BE2C (cell line): ENCODE measurements around the gene MDM2.

ENCODE experiments used
- DNase-seq: peaks from one replicate; pipeline ENCODE4 v3.0.0-alpha.2; 2020
- H3K27me3 ChIP-seq: fragments of 250-450 bp; sonication (Bioruptor Pico); 2 replicates; pipeline ENCODE4 v1.5.1; 2020; ENCODE audit warnings: mild to moderate bottlenecking
- H3K36me3 ChIP-seq: fragments of 250-450 bp; sonication (Bioruptor Pico); 2 replicates; pipeline ENCODE4 v1.5.1; 2020; ENCODE audit warnings: mild to moderate bottlenecking
- H3K4me1 ChIP-seq: fragments of 250-450 bp; sonication (Bioruptor Pico); 2 replicates; pipeline ENCODE4 v1.5.1; 2020
- H3K4me3 ChIP-seq: 2 replicates; pipeline ENCODE4 v1.5.1; 2011; ENCODE audit warnings: low read depth, low read length
- H3K9me3 ChIP-seq: fragments of 250-450 bp; sonication (Bioruptor Pico); 2 replicates; pipeline ENCODE4 v1.5.1; 2020
- CTCF ChIP-seq: IDR thresholded peaks from 2 replicates; pipeline ENCODE4 v1.5.1; 2012; ENCODE audit warnings: mild to moderate bottlenecking, low read depth, low read length

The MDM2 gene

GRCh38 chr12:68886636-68887572 is 78.9 kb downstream of the MDM2 start:
- H3K27me3 ChIP-seq = peaks cover 5% of the 10 kb centered on the region; the same call in 1 of the 2 replicates

GRCh38 chr12:68887641-68888040 is 79.7 kb downstream of the MDM2 start:
- no peaks in the 10 kb centered on the region for H3K4me1 ChIP-seq
- no peak for DNase-seq
- TF ChIP-seq CTCF = no peak

More at GRCh38 chr12:68886636-68887572, 78.9 kb downstream of the MDM2 start:
- TF ChIP-seq CTCF = no peak
- no peaks in the 10 kb centered on the region for H3K36me3 ChIP-seq
- no peak for DNase-seq
- H3K9me3 ChIP-seq = no peaks in the 10 kb centered on the region
- no peak overlapping the region for H3K4me3 ChIP-seq
- no peaks in the 10 kb centered on the region for H3K4me1 ChIP-seq

GRCh38 chr12:68888243-68888642 is 80.3 kb downstream of the MDM2 start:
- no peak for TF ChIP-seq CTCF
- no peaks in the 10 kb centered on the region for H3K4me1 ChIP-seq

More at GRCh38 chr12:68887641-68888040, 79.7 kb downstream of the MDM2 start:
- no peaks in the 10 kb centered on the region for H3K36me3 ChIP-seq
- peaks cover 5% of the 10 kb centered on the region; the same call in 1 of the 2 replicates for H3K27me3 ChIP-seq
- no peaks in the 10 kb centered on the region for H3K9me3 ChIP-seq
- H3K4me3 ChIP-seq = no peak overlapping the region

GRCh38 chr12:68890701-68891113 is 82.7 kb downstream of the MDM2 start:
- Histone ChIP-seq H3K36me3 (no peaks in the 10 kb centered on the region), H3K9me3 (no peaks in the 10 kb centered on the region), H3K4me1 (no peaks in the 10 kb centered on the region), H3K4me3 (no peak overlapping the region), H3K27me3 (peaks cover 3% of the 10 kb centered on the region; the same call in 1 of the 2 replicates)
- no peak for TF ChIP-seq CTCF
- no peak for DNase-seq

More at GRCh38 chr12:68888243-68888642, 80.3 kb downstream of the MDM2 start:
- Histone ChIP-seq H3K36me3 (no peaks in the 10 kb centered on the region), H3K9me3 (no peaks in the 10 kb centered on the region), H3K4me3 (no peak overlapping the region), H3K27me3 (peaks cover 5% of the 10 kb centered on the region; the same call in 1 of the 2 replicates)
- no peak for DNase-seq

- Histone ChIP-seq H3K9me3 (no peaks in the 10 kb centered on the region), H3K4me3 (no peak overlapping the region), H3K4me1 (no peaks in the 10 kb centered on the region), H3K27me3 (peaks cover 3% of the 10 kb centered on the region; the same call in 1 of the 2 replicates), H3K36me3 (no peaks in the 10 kb centered on the region)
- no peak for TF ChIP-seq CTCF
- DNase-seq = no peak
Measured at GRCh38 chr12:68891141-68891540, 83.2 kb downstream of the MDM2 start.

- TF ChIP-seq CTCF = no peak
- H3K36me3 ChIP-seq = no peaks in the 10 kb centered on the region
- H3K4me3 ChIP-seq = no peak overlapping the region
- H3K9me3 ChIP-seq = no peaks in the 10 kb centered on the region
- H3K27me3 ChIP-seq = peaks cover 3% of the 10 kb centered on the region; the same call in 1 of the 2 replicates
- DNase-seq = no peak
- H3K4me1 ChIP-seq = no peaks in the 10 kb centered on the region
Measured at GRCh38 chr12:68893201-68893600, 85.2 kb downstream of the MDM2 start.
